22Rv1 (cell line): ENCODE results near the gene MBNL2.

Source experiments
- CTCF ChIP-seq: fragments of 450-650 bp; IDR thresholded peaks from 2 replicates; pipeline ENCODE4 v1.5.1; 2017; ENCODE audit warnings: mild to moderate bottlenecking
- ZFX ChIP-seq: fragments of 450-650 bp; IDR thresholded peaks from 2 replicates; pipeline ENCODE4 v1.6.1; 2017; ENCODE audit warnings: antibody characterized with exemption, borderline replicate concordance

GRCh38 chr13:97438856-97439595 is 216.9 kb downstream of the MBNL2 start:
- TF ChIP-seq CTCF (no peak), ZFX (no peak)
